Activated CD8-positive, alpha-beta memory T cell treated with anti-CD3 and anti-CD28 coated beads, Interleukin-2, amount 50 U/mL, for 4 hours (primary cell): ENCODE data around the gene STK11.
A peak's percentile ranks its signal among the peaks of the same experiment; 100 is the strongest.

ENCODE experiments used
- DNase-seq: peaks from one replicate; pipeline ENCODE4 v3.0.0-alpha.2; 2020

Gene STK11

DNA sequence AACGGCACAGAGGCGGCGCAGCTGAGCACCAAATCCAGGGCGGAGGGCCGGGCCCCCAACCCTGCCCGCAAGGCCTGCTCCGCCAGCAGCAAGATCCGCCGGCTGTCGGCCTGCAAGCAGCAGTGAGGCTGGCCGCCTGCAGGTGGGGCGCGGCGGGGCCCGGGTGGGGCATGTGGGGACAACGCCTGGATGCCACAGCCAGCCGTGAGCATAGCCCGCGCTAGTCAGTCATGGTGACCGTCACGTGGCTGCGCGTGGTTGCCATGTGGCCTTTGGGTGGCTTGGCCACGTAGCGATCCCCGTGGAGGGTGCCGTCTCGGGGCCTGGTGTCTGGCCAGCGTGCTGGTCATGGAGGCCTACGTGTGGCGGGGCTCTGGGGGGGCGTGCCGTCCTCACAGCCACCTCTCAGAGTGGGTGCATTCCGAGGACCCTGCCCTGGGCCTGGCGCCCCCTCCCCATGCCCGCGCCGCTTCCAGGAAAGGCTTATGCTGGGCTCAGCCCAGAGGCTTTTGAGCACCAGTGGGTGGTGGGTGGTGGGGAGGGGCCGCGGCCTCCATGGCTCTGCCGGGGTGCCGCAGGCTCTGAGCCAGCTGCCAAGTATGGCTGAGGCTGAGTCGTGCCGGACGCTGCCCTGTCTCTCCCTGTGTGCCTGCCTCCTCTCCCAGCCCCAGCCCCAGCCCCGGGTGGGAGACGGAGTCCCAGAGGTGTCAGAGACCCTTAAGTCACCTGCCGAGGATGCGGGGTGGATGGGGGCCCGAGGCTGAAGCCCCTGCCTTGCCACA, 21.1 kb downstream of the STK11 start:
- DNase-seq, result no peak

DNA sequence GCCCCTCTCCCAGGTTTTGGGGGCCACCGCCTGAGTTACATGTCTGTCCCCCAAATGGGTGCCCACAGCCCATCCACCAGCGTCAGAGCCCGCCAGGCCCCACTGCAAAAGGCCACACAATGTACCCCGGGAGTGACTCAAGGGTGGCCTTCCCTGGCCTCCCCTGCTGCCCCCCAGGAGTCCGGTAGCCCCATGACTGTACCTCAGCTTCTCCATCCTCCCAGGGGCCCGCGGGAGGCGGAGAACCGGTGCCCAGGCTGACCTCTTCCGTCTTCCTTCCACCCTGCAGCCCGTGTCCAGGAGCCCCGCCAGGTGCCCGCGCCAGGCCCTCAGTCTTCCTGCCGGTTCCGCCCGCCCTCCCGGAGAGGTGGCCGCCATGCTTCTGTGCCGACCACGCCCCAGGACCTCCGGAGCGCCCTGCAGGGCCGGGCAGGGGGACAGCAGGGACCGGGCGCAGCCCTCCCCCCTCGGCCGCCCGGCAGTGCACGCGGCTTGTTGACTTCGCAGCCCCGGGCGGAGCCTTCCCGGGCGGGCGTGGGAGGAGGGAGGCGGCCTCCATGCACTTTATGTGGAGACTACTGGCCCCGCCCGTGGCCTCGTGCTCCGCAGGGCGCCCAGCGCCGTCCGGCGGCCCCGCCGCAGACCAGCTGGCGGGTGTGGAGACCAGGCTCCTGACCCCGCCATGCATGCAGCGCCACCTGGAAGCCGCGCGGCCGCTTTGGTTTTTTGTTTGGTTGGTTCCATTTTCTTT, 21.9 kb downstream of the STK11 start:
- no peak for DNase-seq

DNA sequence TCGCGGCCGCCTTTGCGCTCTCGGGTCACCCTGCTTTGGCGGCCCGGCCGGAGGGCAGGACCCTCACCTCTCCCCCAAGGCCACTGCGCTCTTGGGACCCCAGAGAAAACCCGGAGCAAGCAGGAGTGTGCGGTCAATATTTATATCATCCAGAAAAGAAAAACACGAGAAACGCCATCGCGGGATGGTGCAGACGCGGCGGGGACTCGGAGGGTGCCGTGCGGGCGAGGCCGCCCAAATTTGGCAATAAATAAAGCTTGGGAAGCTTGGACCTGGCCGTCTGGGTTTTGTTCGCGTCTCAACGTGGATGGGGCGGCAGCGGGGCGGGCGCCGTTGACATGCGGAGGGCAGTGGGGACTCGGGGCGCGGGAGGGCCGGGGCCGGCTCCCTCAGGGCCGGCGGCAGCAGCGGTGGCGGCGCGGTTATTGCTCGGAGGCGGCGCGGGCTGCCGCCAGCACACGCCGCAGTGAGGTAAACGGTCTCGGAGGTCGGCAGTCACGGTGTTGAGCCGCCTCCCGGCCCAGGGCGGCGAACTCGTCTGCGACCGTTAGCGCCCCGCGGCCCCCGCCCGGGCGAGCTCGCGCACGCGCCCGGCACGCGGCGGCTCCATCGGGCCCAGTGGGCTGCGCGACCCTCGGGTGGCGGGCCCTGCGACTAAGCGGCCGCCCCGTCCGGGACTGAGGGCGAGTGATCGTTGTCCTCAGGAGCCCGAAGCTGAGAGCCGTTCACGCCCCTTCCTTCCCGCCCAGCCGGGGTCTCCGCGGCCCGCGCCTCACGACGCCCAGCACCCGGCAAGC, 22.8 kb downstream of the STK11 start:
- no peak for DNase-seq

DNA sequence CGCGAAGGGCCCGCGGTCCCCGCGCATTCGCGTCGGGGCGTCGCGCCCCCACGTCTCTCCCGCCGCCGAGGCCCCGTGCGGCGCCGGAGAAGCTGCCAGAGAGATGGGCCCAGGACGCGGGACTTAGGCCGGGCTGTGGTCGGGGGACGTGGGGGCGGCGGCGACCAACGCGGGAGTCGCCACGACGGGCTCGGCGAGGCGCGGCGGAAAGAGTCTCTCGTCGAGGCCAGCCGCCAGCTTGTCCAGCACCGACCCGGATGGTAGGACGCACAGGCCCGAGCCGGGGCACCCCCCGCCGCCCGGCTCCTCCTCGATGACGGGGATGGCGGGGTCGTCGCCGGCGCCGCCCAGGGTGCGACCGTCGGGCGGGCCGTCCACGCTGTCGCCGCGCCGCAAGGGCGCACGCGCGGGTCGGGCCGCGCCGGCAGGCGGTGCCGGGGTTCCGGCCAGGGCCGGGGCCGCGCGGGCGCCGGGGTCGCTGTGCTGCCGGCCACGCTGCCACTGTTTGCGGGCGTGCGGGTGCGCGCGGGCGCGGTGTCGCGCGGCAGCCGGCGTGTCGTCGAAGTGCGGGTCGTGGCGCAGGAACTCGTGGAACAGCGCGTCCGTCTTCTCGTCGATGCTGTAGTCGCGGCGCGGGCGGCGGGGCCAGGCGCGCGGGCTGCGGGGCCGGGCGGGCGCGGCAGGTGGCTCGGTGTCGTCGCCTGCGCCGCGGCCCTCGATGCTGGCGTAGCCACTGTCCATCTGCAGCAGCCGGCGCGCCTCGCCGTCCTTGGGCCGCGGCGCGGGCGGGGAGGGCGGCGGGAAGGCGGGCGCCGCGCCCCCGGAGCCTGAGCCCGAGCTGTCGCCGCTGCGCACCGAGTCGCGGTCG, 23.7 kb downstream of the STK11 start:
- no peak for DNase-seq

DNA sequence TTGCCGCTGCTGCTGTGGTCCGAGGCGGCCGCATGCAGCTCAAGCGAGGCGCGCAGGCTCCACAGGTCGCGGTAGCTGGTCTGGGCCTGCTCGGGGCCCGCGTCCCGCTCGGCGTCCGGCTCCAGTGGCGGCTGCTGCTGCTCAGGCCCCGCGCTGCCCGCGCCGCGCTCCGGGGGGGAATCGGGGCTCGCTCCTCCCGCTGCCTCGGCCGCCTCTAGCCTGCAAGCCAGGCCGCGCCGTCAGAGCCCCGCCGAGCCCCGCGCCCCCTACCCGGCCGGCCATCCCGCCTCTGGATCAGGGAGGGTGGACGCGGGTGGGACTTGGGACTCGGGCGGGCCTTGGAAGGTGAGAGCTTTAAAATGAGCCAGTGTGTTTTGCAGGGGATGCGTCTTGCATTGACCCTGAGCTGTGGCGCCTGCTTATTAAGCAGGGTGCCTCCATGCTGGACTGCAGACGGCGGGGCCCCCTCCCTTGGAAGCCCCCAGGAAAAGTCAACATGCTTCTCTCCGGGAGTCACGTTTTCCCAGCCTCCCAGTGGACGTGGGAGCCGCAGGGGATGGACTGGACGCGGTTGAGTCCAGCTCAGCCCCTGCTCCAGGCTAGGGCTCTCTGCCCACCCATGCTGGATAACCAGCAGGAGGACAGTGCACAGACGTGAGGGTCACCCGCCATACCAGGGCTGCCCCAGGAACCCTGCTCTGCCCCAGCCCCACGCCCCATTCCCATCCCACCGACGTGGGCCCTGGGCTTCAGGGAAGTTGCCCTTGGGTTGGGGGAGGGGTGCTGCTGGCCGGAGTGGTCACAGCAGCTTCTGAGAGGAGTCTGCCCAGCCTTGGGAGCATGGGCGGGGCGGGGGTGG, 24.6 kb downstream of the STK11 start:
- DNase-seq, result no peak

DNA sequence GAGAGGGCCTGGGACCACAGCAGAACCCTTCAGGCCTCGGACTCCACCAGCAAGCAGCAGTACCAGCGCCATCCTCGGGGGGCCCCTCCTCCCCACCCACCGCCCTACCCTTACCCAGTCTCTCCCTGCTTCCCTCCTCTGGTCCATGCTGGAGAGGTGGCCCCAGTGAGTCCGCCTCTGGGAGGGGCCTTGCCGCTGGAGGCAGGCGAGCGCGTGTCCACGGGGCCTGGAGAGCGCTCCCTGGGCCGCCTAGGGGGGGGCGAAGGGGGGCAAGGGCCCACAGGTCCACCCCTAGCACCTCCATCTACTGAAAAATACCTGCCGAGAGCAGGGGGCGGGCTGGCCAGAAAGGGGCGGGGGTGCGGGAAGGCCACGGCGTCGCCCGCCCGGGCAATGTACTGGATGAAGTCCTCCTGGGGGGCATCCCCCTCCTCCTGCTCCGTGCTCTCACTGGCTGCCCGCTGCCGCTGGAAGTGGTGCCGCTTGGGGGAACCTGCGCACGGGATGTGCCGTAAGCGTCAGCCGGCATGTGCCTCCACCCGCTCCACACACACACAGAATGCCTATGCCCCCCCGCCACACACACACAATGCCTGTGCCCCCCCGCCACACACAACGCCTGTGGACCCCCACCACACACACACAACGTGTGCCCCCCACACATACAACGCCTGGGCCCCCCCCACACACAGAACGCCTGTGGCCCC, 25.4 kb downstream of the STK11 start:
- DNase-seq, result no peak

DNA sequence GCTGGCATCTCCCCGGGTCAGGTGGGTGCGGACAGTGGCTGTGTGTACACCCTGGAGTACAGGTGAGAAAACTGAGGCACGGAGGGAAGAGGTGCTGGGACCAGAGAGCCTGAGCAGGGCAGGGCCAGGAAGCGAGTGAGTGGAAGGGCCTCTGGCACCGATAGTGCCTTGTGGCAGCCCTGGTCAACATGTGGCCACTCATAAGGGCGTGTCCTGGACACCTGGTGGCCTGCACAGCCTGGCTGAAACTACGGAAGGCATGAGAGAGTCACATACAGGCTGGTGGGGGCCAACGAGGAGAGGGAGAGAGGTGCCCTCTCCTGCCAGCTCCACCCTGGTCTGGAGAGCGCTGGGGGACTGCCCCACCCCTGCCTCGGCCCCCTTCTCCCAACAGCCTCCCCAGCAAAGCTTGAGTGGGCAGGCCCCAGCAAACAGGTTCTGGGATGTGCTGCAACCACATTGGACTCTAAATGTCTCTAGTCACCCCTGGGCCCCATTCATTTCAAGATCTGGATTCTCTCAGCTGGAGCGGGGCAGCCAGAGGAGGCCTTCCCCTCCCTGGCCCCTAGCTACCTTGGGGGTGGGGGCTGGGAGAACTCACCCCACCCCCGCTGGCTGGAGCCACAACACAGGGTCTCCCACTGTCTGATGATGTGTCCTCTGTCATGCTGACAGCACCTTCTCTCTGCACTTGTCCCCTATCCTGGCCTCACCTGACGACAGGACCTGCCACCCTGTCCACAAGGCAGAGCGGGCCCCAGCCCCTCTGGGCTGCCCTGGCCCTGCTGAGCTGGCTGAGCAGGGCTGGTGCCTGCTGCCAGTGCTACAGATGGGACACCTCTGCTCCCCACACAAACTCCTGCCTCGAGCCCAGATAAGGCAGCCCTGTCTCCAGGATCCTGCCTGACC, 26.4 kb downstream of the STK11 start:
- no peak for DNase-seq

DNA sequence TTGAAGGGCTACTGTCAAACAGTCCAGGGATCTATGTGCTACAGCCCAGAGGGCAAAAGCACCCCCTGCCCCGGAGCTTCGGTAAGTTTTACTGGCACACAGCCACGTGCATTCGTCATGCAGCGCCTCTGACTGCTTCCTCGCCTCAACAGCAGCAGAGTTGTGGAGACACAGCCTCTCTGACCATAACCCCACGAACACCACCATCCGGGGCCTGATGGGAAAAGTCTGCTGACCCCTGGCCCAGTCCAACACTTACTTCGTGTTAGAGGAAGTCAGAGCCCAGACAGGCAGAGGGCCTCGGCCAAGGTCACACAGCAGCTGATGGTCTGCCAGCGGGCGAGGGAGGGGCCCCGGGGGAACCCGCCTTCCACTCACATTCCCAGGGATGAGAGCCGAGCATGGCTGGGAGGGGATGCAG, 27.1 kb downstream of the STK11 start:
- DNase-seq, result no peak

DNA sequence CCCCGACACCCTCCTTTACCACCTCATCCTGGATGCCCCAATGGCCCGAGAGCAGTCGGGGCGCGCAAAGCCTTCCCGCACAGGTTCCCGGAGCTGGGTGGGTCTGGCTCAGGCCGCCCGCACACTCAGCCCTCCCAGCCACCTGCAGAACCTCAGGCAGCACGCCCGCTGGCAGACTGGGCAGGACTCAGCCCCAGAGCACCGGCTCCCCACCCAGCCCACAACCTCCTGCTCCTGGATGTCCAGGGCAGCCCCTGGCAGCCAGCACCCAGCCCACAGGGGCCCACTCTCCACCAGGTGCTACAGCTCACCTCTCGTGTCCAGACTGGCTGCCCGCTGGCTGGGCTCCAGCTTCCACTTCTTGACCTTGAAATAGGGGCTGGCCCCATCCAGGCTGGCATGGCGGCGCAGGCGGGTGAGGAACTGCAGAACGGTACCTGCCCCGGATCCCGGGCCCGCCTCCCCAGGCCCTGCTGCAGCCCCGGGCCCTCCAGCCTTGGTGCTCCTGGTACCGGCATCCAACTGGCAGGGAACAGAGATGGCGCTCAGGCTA, 27.6 kb downstream of the STK11 start:
- no peak for DNase-seq

DNA sequence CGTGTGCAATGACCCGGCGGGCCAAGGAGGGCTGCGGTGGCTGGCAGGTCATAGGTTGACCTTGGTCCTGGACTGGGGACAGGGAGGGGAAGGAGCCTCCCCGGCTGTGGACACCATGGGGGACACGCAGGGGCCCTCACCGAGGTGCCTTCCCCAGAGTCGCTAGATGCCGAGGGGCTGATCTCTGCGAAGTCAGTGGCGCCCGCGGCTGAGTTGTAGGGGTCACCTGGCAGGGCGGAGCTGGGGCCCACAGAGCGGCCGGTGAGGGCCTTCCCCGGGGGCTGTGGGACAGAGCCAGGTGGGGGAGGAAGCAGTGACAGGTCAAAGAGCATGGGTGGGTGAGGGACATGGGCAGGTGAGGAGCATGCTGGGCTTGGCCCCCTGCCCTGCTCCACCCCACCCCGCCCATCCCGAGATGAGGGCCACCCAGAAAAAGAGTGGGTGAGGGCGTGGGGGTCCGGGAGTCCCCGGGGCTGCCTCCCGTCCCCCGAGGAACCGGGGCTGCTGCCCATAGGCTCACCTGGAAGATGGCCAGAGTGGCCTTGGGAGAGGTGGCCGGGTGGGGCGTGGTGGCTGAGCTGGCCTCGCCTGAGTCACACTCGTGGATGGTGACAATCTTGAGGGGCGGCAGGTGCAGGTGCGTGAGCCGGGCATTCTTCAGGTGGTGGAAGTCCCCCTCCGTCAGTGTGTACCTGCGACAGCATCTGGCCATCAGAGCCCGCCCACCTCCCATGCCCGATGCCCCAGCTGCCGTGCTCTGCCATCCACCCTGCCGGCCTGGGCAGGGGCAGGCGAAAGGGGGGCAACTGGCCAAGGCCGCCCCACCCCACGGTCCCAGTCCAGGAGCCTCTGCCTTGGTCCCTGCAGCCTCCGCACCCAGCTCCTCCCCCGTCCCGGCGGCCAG, 28.7 kb downstream of the STK11 start:
- no peak for DNase-seq

DNA sequence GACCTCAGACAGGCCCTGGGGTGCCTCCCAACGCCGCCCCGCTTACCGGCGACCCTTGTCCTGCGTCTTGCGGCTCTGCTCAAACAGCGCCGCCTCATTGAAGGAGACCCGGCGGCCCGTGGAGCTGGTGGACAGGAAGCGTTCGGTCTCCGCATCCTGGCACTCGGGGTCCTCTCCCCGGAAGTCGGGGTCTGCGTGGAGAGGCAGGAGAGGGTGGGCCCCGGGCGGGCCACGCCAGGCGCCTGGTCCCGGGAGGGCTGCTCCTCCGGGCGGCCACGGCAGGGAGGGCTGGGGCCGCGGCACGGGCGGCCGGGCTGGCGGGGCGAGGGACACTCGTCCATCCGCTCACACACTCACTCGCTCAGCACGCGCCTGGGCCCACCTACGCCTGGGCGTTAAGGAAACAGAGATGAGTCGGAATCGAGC, 29.4 kb downstream of the STK11 start:
- DNase-seq, result no peak

DNA sequence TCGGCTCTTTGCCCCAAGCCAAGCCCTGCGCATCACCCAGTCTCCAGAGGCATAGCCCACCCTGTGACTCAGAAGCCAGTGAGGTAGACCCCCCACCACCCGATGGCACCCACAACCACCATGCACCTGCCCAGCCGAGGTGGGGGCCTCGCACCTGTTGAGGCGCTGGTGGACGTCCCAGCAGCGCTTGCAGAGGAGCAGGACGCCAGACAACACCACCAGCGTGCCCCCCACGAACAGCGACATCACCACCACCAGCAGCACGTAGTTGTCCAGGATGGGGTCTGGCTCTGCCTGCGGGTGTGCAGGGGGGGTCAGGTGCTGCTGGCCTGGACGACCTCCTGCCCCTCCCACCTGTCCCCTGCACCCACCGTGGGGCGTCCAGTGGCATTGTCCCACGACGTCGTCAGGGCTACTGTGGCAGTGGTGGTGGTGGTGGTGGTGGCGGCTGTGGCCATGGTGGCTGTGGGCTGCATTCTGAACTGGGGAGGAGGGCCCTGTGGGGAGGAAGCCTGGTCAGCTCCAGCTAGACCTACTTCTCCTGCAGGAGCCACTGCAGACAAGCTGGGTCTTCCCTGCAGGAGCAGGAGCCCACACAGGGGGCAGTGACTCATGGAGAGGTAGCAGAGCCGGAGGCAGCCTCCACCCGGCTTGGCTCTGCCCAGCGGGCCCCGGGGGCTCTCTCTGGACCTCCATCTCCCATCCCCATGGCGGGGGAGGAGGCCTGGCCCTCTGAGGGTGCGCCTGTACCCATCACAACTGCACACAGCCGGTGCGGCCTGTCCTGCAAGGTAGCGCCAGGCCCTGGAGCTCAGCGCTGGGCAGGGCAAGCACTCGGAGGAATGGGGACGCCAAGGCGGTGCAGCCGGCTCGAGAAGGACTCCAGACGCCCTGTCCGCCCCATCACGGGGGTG, 30.3 kb downstream of the STK11 start:
- no peak for DNase-seq

DNA sequence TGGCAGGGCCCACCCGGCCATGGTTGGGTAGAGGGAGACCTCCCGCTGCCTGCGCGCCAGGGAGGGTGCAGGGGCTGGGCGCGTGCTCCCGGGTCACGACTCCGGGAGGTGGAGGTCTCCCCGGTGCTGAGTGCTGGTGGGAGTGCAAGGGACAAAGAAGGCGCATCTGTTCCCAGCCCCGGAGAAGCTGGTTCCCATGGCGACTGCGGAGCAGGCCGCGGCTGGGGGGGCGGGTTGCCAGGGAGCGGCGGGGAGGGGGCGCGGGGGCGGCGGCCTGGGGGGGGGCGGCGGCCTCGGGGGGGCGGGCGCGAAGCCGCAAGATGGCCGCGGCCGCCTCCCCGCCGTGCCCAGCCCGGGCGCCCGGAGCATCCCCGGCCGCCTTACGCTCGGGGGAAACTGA, 31.0 kb downstream of the STK11 start:
- no peak for DNase-seq

DNA sequence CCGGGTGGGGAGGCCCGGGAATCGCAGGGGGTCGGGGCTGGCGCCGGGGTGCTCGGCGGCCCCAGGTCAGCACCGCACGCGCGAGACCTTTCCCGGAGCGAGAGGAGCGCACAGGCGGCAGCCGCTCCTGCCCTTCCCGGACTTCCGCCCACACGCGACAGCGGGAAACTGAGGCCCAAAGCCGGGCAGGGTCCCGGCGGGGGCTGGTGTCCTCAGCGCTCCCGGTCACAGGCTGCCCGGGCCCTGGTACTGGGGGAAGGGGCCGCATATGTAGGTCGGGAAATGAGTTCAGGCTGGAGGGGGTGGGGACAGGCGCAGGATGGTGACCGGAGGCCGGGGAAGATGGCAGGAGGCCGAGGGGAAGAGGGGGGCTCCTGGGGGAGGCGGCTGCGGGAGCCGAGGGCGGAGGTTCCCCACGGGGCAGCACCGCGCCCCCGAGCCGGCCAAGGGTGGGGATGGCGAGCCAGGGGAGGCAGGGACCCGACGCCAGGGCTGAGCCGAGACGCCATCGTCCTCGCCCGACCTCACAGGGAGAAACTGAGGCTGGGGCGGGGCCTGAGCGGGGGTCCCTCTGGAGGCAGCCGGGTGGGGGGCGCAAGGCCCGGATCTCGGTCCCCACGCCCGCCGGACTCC, 31.6 kb downstream of the STK11 start:
- no peak for DNase-seq

DNA sequence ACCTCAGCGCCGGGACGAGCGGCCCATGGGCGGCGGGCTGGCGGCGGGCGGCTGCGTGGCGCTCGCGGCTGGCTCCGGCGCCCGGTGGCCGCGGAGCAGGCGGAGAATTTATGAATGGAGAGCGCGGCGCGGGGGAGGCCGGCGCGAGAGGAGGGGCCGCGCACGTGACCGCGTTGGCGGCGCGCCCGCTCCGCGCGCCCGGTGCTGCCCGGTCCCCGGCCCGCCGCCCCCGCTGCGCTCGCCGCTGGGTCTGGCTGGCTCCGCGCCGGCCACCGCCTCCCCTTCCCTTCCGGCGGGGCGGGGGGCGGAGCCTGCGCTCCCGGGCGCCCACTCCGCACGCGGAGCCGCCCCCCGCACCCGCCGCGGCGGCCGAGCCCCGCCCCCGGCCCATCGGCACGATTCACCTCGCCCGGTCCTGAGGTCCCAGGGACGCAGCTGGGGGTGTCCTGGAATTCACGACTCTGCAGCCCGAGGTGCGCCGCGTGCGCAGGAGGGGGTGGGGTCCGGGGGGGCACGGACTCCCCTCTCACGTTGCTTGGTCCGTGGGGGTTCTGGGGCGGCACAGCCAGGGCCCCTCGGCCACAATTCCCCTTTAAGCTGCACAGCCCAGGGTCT, 32.3 kb downstream of the STK11 start, which contains the start of gene CBARP:
Gene CBARP (minus strand): TSS at position 252 of the 615 bp plus-strand sequence. CDS start 1,905 bp downstream, outside the sequence.
- DNase-seq, result peak; percentile 53
